Left ventricle myocardium inferior (tissue), 1 donor: ENCODE results near the gene ZNF609. TPM values are rescaled to one million over a fixed set of nuclear protein-coding genes. Genes with fewer than 3 reads are reported as not detected.

ENCODE experiments used
- DNase-seq: peaks from one replicate; pipeline ENCODE4 v3.0.0-alpha.2; 2020
- H3K27ac ChIP-seq: fragments of 200-600 bp; replicated peaks from 2 replicates; pipeline ENCODE4 v1.8.0; 2021
- H3K27me3 ChIP-seq: fragments of 200-600 bp; 2 replicates; pipeline ENCODE4 v1.8.0; 2021; ENCODE audit warnings: low read depth
- H3K36me3 ChIP-seq: fragments of 200-600 bp; 2 replicates; pipeline ENCODE4 v1.8.0; 2021
- H3K4me1 ChIP-seq: fragments of 200-600 bp; 2 replicates; pipeline ENCODE4 v1.8.0; 2021
- H3K4me3 ChIP-seq: fragments of 200-600 bp; 2 replicates; pipeline ENCODE4 v1.8.0; 2021; ENCODE audit warnings: mild to moderate bottlenecking, moderate library complexity
- H3K9me3 ChIP-seq: fragments of 200-600 bp; replicated peaks from 2 replicates; pipeline ENCODE4 v1.8.0; 2021
- intact Hi-C: fragments of 100-400 bp; cut with micrococcal nuclease; formaldehyde crosslinking; loops from one replicate; pipeline ENCODE4 v1.11.0; 2022
- total RNA-seq: library from RNA; stranded (reverse); fragmentation: NEBNext Ultra II Directional; extraction: Animal tissue kit (Norgen Biotek cat#: 25700); gene quantifications from one replicate; pipeline ENCODE4 v1.2.1, GENCODE V29; 2021
- TF ChIP-seq, protein P1 (sequence below): fragments of 200-600 bp; IDR thresholded peaks from 2 replicates; pipeline ENCODE4 v1.8.0; 2021; ENCODE audit warnings: antibody characterized with exemption, mild to moderate bottlenecking, borderline replicate concordance
- donor health status: DM: no; HTN: yes; CAD: no; lungs with severe emphysema.

Gene ZNF609
- total RNA-seq, 1 donor from 2014 or later: 14.7 TPM

DNA sequence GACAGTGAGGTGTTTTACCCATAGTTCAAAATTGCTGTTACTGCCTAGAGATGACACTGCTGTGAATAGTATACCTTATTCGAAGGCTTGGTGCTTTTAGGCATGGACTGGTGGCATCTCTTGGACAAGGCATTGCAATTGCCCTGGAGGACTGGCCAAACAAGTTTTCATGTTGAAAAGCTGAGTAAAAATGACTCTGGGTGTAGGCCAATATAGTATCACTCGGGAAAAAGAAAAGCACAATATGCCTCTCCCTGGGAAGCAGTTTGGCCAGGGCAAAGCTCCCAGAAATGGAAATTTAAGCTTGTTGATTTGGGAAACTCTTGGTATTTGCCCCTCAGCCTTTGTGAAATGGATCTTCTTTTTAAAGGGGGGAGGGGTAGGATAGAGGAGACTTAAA lies 54.8 kb downstream of the ZNF609 start:
- Histone ChIP-seq H3K4me1 (peaks cover 22% of the 10 kb centered on the region), H3K9me3 (no peaks in the 10 kb centered on the region), H3K27ac (no peak overlapping the region), H3K4me3 (no peak overlapping the region), H3K27me3 (no peaks in the 10 kb centered on the region), H3K36me3 (no peaks in the 10 kb centered on the region)
- intact Hi-C loops: no loop called here
- no peak for DNase-seq
- TF ChIP-seq, protein P1, sequence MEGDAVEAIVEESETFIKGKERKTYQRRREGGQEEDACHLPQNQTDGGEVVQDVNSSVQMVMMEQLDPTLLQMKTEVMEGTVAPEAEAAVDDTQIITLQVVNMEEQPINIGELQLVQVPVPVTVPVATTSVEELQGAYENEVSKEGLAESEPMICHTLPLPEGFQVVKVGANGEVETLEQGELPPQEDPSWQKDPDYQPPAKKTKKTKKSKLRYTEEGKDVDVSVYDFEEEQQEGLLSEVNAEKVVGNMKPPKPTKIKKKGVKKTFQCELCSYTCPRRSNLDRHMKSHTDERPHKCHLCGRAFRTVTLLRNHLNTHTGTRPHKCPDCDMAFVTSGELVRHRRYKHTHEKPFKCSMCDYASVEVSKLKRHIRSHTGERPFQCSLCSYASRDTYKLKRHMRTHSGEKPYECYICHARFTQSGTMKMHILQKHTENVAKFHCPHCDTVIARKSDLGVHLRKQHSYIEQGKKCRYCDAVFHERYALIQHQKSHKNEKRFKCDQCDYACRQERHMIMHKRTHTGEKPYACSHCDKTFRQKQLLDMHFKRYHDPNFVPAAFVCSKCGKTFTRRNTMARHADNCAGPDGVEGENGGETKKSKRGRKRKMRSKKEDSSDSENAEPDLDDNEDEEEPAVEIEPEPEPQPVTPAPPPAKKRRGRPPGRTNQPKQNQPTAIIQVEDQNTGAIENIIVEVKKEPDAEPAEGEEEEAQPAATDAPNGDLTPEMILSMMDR: no peak

DNA sequence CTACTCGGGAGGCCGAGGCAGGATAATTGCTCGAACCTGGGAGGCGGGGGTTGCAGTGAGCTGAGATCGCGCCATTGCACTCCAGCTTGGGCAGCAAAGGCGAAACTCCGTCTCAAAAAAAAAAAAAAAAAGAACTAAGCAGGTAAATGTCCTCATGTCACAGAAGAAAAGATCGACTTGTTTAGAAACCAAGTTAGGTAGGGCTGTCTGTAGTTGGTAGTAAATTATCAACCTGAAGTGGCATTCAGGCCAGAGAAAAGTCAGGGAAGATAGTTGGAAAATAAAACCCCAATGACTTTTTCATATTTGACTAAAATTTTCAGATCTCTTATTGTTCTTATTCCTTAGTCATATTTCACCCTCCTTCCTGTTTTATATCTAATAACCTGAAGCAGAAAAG lies 55.4 kb downstream of the ZNF609 start:
- TF ChIP-seq, protein P1: no peak
- H3K27me3 ChIP-seq: no peaks in the 10 kb centered on the region
- H3K36me3 ChIP-seq: no peaks in the 10 kb centered on the region
- H3K9me3 ChIP-seq: no peaks in the 10 kb centered on the region
- no peak overlapping the region for H3K4me3 ChIP-seq
- no peak for DNase-seq
- intact Hi-C loops: no loop called here
- H3K27ac ChIP-seq: no peak overlapping the region
- peaks cover 28% of the 10 kb centered on the region for H3K4me1 ChIP-seq

DNA sequence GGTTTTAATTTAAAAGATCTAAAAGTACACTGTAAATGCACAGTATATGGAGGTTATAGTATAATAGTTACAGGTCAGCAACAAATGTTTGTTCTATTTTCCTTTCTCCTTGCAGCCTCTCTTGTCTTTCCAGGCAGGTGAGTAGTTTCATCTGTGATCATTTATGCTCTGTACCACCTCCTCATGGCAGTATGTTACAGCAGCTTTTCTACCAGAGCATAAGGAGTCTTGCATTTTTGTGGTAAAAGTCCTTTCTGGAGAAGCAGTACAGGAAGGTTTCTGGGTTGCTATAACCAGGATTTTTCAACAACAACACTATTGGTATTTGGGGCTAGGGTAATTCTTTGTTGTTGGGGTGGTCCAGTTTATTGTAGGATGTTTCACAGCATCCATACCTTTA lies 59.5 kb downstream of the ZNF609 start:
- H3K27ac ChIP-seq: no peak overlapping the region
- H3K4me1 ChIP-seq: peaks cover 42% of the 10 kb centered on the region
- H3K27me3 ChIP-seq: no peaks in the 10 kb centered on the region
- no peaks in the 10 kb centered on the region for H3K9me3 ChIP-seq
- TF ChIP-seq, protein P1: no peak
- no peak overlapping the region for H3K4me3 ChIP-seq
- no peaks in the 10 kb centered on the region for H3K36me3 ChIP-seq
- intact Hi-C loops: no loop called here
- DNase-seq: no peak

DNA sequence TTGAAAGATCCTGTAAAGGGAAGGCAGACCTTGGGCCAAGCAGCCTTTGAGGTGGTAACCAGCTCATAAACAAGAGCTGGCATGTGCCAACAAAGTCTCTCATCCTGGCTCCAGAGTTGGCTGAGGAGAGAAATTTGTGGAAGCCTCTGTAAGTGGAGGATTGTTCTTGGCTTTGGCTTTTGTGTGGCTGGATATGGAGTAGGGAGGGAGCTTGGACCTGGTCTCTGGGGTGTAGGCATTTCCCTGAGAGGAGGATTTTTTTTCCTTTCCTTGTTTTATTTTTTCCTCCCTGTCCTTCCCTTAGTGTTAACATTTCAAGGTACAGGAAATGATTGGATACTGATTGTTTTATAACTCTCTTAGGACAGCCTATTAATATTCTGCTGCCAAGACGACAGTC lies 60.8 kb downstream of the ZNF609 start:
- Histone ChIP-seq H3K4me1 (peaks cover 38% of the 10 kb centered on the region), H3K36me3 (no peaks in the 10 kb centered on the region), H3K9me3 (no peaks in the 10 kb centered on the region), H3K27ac (peak overlapping the region; percentile 57), H3K27me3 (no peaks in the 10 kb centered on the region), H3K4me3 (no peak overlapping the region)
- TF ChIP-seq, protein P1: no peak
- no peak for DNase-seq
- intact Hi-C loops: no loop called here

DNA sequence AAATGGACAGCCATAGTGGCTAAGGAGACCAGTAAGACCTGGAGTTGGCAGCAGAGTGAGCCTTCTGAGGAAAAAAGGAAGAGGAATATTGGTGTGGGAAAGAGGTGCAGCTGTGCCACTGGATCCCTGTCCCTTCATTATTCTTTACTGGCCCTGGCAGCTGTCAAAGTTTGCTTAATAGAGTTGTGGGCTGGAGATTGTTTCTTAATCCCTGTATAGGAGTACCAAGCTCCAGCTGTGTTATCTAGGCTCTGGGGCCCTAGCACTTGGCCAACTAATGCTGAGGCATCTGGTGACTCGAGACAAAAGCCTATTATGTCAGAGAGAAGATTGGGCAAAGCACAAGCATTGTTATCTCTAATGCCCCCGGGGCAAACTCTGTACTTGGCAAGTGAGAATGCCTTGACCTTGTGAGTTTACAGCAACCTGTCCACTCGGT lies 61.4 kb downstream of the ZNF609 start:
- no peak overlapping the region for H3K4me3 ChIP-seq
- H3K27ac ChIP-seq: peak overlapping the region; percentile 57
- peak; percentile 44 for DNase-seq
- no peaks in the 10 kb centered on the region for H3K36me3 ChIP-seq
- no peaks in the 10 kb centered on the region for H3K27me3 ChIP-seq
- H3K9me3 ChIP-seq: no peaks in the 10 kb centered on the region
- H3K4me1 ChIP-seq: peaks cover 38% of the 10 kb centered on the region
- intact Hi-C loops: no loop called here
- TF ChIP-seq, protein P1: no peak
